Skeletal muscle tissue (tissue), 4 donors: Measurements from ENCODE around the gene DNAJA4. TPM values are rescaled to one million over a fixed set of nuclear protein-coding genes. Genes with fewer than 3 reads are reported as not detected.

Source experiments
- H3K27ac ChIP-seq: one replicate; pipeline ENCODE4 v1.7.0; 2013; ENCODE audit warnings: mild to moderate bottlenecking, low read depth, low read length, inconsistent platforms
- H3K27me3 ChIP-seq, 3 donors: one replicate each; pipeline ENCODE4 v1.7.0; 2013; ENCODE audit warnings: low read length in 3 of 3; ENCODE audit not compliant: control insufficient read depth in 3 of 3, insufficient read depth in 3 of 3
- H3K36me3 ChIP-seq, 3 donors: one replicate each; pipeline ENCODE4 v1.7.0; 2013; ENCODE audit warnings: low read length in 3 of 3; ENCODE audit not compliant: control insufficient read depth in 3 of 3, insufficient read depth in 3 of 3
- H3K4me1 ChIP-seq, 3 donors: one replicate each; pipeline ENCODE4 v1.7.0; 2013; ENCODE audit warnings: low read length in 3 of 3, mild to moderate bottlenecking in 3 of 3; ENCODE audit not compliant: control insufficient read depth in 3 of 3, insufficient read depth in 3 of 3
- H3K4me3 ChIP-seq, 3 donors: one replicate each; pipeline ENCODE4 v1.7.0; 2013; ENCODE audit warnings: low read length in 3 of 3
- H3K9ac ChIP-seq, 3 donors: one replicate each; pipeline ENCODE4 v1.7.0; 2013; ENCODE audit warnings: low read length in 3 of 3, mild to moderate bottlenecking in 3 of 3, moderate library complexity in 2 of 3, low read depth in 1 of 3
- H3K9me3 ChIP-seq, 3 donors: one replicate each; pipeline ENCODE4 v1.7.0; 2013; ENCODE audit warnings: low read length in 3 of 3; ENCODE audit not compliant: control insufficient read depth in 3 of 3
- total RNA-seq: library from RNA; depleted of rRNA; stranded (reverse); fragments of >200 nt; gene quantifications from one replicate; pipeline ENCODE4 v1.2.3, GENCODE V29; 2014
- donor health status: Osteomylitis.

Gene DNAJA4
- total RNA-seq, 1 donor from 2014 or later = 22.4 TPM

DNA sequence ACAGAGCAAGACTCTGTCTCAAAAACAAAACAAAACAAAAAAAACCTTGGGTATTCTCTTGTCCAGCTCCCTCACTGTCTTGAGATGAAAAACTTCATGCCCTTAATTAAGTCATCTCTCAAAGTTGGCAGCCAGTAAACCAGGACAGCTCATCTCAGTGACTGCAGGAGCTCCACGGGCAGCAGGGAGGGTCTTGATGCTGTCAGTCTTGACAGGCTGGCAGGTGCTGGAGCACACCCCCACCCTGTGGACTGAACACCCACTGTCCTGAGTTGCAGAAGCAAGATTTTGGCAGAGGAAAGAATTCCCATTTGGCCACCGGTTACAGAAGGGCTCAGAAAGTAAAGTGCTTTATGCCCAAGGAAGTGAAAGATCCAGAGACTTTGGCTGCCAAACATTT is 8.0 kb downstream of the DNAJA4 start:
- peaks cover 13 to 32% (median 20%) of the 10 kb centered on the region in 3 donors for H3K4me1 ChIP-seq
- no peak overlapping the region for H3K4me3 ChIP-seq
- H3K9ac ChIP-seq = no peak overlapping the region
- no peak overlapping the region for H3K27ac ChIP-seq
- no peaks in the 10 kb centered on the region for H3K27me3 ChIP-seq
- no peaks in the 10 kb centered on the region for H3K9me3 ChIP-seq
- H3K36me3 ChIP-seq = peaks cover 31 to 46% (median 41%) of the 10 kb centered on the region in 3 donors

DNA sequence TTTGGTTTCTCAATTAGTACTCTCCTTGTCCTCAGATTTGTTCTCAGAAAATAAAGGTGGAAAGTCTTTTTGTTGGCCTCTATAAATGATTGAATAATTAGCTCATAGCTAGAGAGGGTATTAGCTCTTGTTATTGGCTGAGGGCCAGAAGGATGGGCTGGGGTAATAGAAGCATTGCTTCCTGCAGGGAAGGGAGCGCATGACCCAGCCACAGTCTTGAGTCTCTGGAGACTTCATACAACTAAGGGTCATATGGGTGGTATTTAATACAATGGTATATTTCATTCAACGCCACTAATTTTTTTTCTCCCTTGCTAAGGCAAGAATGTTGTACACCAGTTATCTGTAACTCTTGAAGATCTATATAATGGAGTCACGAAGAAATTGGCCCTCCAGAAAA is 8.4 kb downstream of the DNAJA4 start:
- Histone ChIP-seq H3K4me1 (peaks cover 9 to 28% (median 18%) of the 10 kb centered on the region in 3 donors), H3K36me3 (peaks cover 31 to 51% (median 44%) of the 10 kb centered on the region in 3 donors), H3K27ac (no peak overlapping the region), H3K9me3 (no peaks in the 10 kb centered on the region), H3K4me3 (no peak overlapping the region), H3K27me3 (no peaks in the 10 kb centered on the region), H3K9ac (no peak overlapping the region)

DNA sequence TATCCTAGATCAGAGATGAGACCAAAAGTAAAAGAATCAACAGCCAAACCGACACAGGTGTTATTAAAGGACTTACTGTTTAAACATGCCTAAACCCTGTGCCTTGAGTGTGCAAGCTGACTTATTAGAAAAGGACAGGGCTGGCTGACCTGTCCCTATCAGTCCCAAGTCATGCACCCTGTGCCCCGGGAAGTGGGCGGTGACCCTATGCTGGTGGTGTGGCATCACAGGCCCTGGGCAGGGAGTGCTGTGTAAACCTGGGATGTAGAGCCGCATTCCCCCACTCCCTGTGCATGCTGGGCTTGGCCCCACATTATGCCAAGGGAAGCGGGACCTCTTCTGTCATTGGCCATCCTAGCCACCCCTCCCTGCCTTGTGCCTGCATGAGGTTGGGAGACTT is 10.6 kb downstream of the DNAJA4 start:
- Histone ChIP-seq H3K4me1 (peaks cover 0 to 13% (median 2%) of the 10 kb centered on the region in 3 donors), H3K36me3 (peaks cover 43 to 67% (median 57%) of the 10 kb centered on the region in 3 donors), H3K4me3 (no peak overlapping the region), H3K27ac (no peak overlapping the region), H3K9me3 (no peaks in the 10 kb centered on the region), H3K27me3 (no peaks in the 10 kb centered on the region), H3K9ac (peak overlapping the region in 1 of 3 donors; percentile 4)

DNA sequence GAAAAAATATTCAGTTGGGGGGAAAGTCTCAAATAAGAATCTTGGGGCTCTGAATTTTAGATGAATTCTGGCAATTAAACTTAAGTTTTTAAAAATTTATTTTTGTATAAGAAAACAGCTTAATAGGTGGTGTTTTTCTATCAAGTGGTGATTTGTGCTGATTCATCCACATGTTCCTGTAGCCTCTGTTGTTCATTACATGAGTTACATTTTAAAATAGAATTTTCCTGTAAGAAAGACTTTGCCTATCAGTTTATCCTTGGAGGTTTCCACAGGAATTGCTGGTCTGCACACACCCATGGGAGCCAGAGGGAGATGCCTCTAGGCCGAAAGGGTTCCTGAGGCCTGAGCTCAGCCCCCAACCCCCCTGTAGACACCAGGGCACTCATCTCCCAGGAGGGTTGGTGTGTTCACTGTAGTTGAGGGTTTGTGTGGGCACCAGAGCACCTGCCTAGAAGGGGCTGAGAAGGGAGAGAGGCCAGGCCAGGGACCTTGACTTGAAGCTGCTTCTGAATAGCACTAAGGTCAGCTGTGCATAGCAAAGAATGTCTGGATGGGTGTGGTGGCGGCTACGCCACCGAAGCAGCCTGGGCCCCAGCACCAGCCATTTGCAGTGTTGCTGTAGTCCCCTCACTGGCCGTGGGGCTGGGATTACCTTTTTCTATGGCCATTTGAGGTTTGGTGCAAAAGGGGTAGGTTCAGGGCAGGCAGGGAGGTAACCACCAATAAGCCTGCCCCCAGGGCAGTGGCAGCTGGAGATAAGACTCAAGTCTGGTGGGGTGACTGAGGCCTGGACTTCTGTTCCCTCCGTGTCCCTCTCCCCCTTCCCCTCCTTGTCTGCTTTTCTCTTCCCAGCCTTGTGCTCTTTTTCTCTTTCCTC is 11.9 kb downstream of the DNAJA4 start:
- no peak overlapping the region for H3K4me3 ChIP-seq
- H3K27ac ChIP-seq = peak overlapping the region; percentile 28
- H3K4me1 ChIP-seq = peaks cover 0 to 4% (median 0%) of the 10 kb centered on the region in 3 donors
- no peaks in the 10 kb centered on the region for H3K9me3 ChIP-seq
- peak overlapping the region in 1 of 3 donors; percentile 2 for H3K9ac ChIP-seq
- H3K27me3 ChIP-seq = no peaks in the 10 kb centered on the region
- H3K36me3 ChIP-seq = peaks cover 52 to 75% (median 62%) of the 10 kb centered on the region in 3 donors

DNA sequence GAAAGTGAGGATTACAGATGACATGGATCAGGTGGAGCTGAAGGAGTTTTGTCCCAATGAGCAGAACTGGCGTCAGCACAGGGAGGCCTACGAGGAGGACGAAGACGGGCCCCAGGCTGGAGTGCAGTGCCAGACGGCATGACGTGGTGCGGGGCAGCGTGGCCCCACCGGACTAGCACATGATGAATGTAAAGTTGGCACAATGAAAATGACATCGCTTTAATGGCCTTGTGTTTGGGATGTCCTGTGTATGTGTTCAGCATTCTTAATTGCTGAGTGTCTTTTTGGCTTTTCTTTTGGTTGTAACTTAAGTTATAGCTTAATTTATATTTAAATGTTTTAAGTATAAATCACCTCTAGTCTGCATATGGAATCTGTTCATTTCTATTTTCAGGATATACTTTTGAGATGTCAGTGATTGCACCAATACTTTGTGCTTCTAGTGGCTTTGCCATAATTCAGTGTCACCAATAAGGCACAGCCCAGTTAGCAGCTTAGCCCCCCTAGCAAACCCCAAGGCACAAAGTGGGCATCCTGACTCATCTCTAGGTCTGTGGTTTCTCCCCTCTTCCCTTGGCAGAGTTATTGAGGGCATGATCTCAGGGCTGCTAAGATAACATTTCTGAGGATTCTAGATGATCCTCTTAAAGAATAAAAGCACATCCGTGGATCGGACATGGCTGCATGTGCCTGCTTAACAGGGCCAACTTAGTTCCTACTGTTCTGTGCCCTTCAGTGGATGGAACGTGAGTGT is 16.1 kb downstream of the DNAJA4 start:
- Histone ChIP-seq H3K9me3 (no peaks in the 10 kb centered on the region), H3K4me1 (peaks cover 0 to 3% (median 2%) of the 10 kb centered on the region in 3 donors), H3K4me3 (no peak overlapping the region), H3K9ac (peak overlapping the region in 2 of 3 donors; percentile 9 to 46), H3K36me3 (peaks cover 63 to 81% (median 67%) of the 10 kb centered on the region in 3 donors), H3K27ac (no peak overlapping the region), H3K27me3 (no peaks in the 10 kb centered on the region)

DNA sequence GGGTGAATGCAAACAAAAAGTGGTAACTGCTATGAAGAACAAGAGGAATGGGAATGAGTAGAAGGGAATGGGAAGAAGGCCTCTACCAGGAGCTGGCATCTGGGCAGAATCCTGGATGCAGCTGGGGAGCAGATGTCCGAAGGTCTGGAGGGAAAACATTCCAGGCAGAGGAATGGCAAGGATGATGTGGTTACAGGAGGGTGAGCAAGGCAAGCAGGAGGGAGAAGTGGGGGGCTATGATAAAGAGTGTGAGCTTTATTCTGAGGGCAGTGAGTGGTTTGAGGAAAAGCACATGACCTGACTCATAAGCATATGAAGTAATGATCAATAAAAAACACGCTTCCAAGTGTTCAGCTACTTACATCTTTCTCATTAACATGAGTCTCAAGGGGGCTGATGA is 18.0 kb downstream of the DNAJA4 start:
- Histone ChIP-seq H3K36me3 (peaks cover 68 to 77% (median 69%) of the 10 kb centered on the region in 3 donors), H3K4me3 (no peak overlapping the region), H3K27me3 (no peaks in the 10 kb centered on the region), H3K4me1 (peaks cover 0 to 3% (median 0%) of the 10 kb centered on the region in 3 donors), H3K9me3 (no peaks in the 10 kb centered on the region), H3K27ac (no peak overlapping the region), H3K9ac (no peak overlapping the region)

DNA sequence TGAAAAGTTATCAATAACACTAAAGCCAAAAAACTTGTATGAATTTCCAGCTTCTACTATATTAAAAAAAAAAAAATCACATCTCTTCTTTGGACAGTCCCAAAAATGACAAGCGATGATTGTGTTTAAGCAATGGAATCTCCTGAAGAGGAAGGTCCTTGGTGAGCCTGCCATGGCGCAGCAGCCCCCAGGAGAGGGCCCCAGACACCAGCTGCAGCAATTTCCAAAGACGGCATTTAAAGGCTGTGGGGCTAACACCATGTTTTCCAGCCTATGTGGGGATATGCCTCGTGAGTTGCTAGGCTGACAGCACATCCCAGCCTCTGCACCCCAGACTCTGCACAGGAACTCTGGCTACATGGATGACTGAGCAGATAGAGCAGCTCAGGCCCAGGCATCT is 20.4 kb downstream of the DNAJA4 start:
- H3K9me3 ChIP-seq = no peaks in the 10 kb centered on the region
- no peak overlapping the region for H3K27ac ChIP-seq
- no peak overlapping the region for H3K9ac ChIP-seq
- H3K27me3 ChIP-seq = no peaks in the 10 kb centered on the region
- peaks cover 0 to 3% (median 0%) of the 10 kb centered on the region in 3 donors for H3K4me1 ChIP-seq
- peaks cover 67 to 82% (median 80%) of the 10 kb centered on the region in 3 donors for H3K36me3 ChIP-seq
- H3K4me3 ChIP-seq = no peak overlapping the region

DNA sequence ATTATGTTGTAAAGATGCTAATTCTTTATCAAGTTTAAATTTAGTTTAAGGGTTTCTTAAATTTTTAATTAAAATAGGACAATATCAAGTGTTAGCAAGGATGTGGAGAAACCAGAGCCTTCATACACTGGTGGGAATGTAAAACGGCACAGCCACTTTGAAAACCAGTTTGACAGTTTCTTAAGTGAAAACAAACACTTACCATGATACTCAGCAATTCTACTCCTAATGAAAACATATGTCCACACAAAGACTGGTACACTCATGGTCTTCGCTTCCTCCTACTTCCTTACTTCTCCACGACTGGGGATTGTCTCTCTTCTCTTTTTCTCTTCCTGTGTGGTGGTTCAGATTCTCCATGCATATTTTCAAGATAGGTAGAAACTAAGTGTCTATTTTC is 25.9 kb downstream of the DNAJA4 start:
- Histone ChIP-seq H3K9ac (no peak overlapping the region), H3K36me3 (peaks cover 32 to 62% (median 60%) of the 10 kb centered on the region in 3 donors), H3K27me3 (no peaks in the 10 kb centered on the region)

DNA sequence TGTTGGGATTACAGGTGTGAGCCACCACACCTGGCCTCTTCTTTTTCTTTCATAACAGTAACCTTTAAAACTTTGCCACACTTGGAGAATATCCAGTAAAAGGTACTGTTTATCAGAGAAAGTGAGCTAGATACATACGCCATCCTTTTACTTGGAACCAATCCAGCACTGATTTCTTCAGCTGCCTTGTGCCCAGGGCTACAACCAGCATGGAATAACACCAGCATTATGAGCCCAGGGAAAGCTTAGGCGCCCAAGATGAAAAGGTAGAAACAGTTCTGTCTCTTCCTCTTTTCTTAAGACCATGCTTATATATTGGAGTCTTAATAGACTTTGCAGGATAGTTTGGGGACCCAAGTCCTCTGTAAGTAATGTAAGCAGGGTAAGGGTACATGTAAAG is 26.7 kb downstream of the DNAJA4 start:
- H3K4me3 ChIP-seq = no peak overlapping the region
- H3K9me3 ChIP-seq = no peaks in the 10 kb centered on the region
- peaks cover 30 to 58% (median 53%) of the 10 kb centered on the region in 3 donors for H3K36me3 ChIP-seq
- peaks cover 0 to 2% (median 0%) of the 10 kb centered on the region in 3 donors for H3K4me1 ChIP-seq
- H3K9ac ChIP-seq = no peak overlapping the region
- no peak overlapping the region for H3K27ac ChIP-seq
- no peaks in the 10 kb centered on the region for H3K27me3 ChIP-seq

More for the DNA sequence above, 25.9 kb downstream of the DNAJA4 start:
- Histone ChIP-seq H3K27ac (no peak overlapping the region), H3K9me3 (no peaks in the 10 kb centered on the region), H3K4me3 (no peak overlapping the region), H3K4me1 (peaks cover 0 to 2% (median 0%) of the 10 kb centered on the region in 3 donors)
